A549 (cell line): Measurements from ENCODE around the gene CILP2.

Experiments
- BHLHE40 ChIP-seq: IDR thresholded peaks from 2 replicates; pipeline ENCODE4 v1.6.1; 2012; ENCODE audit warnings: low read depth, low read length, inconsistent platforms
- ZFP36 ChIP-seq: fragments of 450-650 bp; IDR thresholded peaks from 2 replicates; pipeline ENCODE4 v1.6.1; 2014; ENCODE audit warnings: borderline replicate concordance; ENCODE audit not compliant: partially characterized antibody
- ZSCAN20 ChIP-seq: fragments of 250-450 bp; sonication (Bioruptor Pico); IDR thresholded peaks from 2 replicates; pipeline ENCODE4 v1.8.0; 2022; ENCODE audit warnings: mild to moderate bottlenecking, moderate library complexity
- TF ChIP-seq, protein P1 (sequence below): fragments of >200 bp; sonication (Bioruptor Twin); formaldehyde crosslinking; IDR thresholded peaks from 3 replicates; pipeline ENCODE4 v1.5.1; 2016
- TF ChIP-seq, protein P2 (sequence below): fragments of 450-650 bp; IDR thresholded peaks from 2 replicates; pipeline ENCODE4 v1.6.1; 2014; ENCODE audit warnings: antibody characterized with exemption

DNA sequence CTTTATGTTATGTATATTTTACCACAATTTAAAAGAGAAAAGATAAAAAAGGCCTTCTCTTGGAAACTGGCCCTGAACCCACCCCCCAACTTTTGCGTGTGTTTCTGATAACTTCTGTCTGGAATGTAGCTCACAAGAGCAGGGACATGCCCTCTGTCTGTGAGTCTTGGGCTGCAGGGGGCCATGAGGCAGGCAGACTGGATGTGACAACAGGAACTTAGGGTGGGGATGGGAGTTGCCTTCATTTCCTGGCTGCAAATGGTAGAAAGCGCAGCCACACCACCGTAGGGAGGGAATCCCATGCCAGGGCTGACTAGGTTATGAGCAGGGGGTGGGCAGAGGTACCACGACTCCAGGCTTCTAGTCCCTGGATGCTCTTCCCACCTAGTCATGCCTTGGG, 21.9 kb downstream of the CILP2 start:
- no peak for TF ChIP-seq BHLHE40
- TF ChIP-seq, protein P1, sequence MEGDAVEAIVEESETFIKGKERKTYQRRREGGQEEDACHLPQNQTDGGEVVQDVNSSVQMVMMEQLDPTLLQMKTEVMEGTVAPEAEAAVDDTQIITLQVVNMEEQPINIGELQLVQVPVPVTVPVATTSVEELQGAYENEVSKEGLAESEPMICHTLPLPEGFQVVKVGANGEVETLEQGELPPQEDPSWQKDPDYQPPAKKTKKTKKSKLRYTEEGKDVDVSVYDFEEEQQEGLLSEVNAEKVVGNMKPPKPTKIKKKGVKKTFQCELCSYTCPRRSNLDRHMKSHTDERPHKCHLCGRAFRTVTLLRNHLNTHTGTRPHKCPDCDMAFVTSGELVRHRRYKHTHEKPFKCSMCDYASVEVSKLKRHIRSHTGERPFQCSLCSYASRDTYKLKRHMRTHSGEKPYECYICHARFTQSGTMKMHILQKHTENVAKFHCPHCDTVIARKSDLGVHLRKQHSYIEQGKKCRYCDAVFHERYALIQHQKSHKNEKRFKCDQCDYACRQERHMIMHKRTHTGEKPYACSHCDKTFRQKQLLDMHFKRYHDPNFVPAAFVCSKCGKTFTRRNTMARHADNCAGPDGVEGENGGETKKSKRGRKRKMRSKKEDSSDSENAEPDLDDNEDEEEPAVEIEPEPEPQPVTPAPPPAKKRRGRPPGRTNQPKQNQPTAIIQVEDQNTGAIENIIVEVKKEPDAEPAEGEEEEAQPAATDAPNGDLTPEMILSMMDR = no peak
- TF ChIP-seq ZFP36 = no peak
- TF ChIP-seq, protein P2, sequence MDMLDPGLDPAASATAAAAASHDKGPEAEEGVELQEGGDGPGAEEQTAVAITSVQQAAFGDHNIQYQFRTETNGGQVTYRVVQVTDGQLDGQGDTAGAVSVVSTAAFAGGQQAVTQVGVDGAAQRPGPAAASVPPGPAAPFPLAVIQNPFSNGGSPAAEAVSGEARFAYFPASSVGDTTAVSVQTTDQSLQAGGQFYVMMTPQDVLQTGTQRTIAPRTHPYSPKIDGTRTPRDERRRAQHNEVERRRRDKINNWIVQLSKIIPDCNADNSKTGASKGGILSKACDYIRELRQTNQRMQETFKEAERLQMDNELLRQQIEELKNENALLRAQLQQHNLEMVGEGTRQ = no peak
- TF ChIP-seq ZSCAN20 (CRISPR knock-in tag) = no peak
